Cortex of kidney (tissue), 1 donor: ENCODE data around the gene ZNF93.
"Not testable (repeated sequence)": the region's sequence is repeated elsewhere in the genome, so short reads cannot be mapped to it uniquely, and the experiment has no call there.

Experiments
- DNase-seq: peaks from one replicate; lab custom pipeline; 2025; lab: John Stamatoyannopoulos, UW

ZNF93 gene

GRCh38 chr19:19900729-19901444 lies at the start of gene ZNF93:
ZNF93 (plus strand) TSS chr19:19900946; CDS start chr19:19901089, 143 bp downstream.
- DNase-seq, result no peak

GRCh38 chr19:19851740-19852139 lies 49.0 kb upstream of the ZNF93 start:
- not testable (repeated sequence) for DNase-seq

GRCh38 chr19:19858751-19859150 lies 42.0 kb upstream of the ZNF93 start:
- DNase-seq, result no peak

DNA sequence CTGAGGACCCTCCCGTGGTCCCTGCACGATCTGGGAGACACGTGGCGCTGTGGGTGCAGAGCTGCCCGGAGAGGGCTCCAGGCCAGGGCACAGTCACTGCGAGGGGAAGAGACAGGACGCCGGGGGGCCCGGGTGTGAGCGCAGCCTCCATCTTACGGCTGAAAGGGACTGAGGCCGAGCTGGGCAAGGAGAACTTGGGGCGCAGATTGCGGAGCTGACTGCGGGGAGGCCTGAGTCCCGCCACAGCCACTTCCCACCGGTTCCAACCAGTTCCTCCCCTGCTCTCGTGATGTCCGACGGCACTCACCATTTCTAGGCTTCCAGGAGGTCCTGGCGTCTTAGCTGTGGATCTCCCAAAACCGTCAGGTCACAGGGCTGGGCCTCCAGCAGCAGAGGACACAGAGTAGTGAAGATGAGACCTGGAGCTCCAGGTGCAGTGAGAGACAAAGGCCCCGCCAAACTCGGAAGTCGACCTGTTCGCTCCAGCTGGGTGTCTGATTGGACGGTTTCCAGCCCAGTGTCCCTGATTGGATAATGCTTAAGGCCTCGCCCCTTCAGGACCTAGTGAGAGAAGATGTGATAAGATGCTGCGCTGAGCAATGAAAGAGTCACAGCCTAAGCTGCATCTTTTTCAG lies 39.9 kb upstream of the ZNF93 start:
- no peak for DNase-seq

DNA sequence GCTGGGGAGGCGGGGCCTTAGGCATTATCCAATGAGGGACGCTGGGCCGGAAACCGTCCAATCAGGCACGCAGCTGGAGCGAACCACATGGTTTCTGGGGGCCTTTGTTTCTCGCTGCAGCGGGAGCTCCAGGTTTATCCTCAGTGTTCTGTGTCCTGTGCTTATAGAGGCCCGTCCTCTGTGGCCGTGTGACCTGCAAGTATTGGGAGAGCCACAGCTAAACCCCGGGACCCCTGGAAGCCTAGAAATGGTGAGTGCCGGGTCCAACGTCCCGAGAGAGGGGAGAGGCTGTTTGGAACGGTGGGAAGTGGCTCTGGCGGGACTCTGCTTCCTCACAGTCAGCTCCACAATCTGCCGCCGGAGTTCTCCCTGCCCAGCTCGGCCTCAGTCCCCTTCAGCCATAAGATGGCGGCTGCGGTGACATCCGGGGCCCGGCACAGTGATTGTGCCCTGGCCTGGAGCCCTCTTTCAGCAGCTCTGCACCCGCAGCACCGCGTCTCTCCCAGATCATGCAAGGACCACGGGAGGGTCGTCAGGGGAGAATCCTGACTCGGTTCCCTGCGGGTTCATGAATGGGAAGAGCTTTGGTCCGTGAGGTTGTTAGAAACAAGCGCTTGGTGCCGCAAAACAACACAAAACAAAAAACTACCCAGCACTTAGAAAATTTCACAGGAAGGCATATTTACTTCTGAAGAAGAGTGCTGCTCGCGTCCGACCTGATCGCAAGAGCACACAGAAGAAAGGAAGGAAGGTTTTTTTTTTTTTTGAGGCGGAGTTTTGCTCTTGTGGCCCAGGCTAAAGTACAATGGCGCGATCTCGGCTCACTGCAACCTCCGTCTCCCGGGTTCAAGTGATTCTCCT lies 34.8 kb upstream of the ZNF93 start, which contains the start of gene ZNF253:
ZNF253 (plus strand) TSS at position 133 of the 861 bp plus-strand sequence; CDS start at position 248, 115 bp downstream.
- DNase-seq, result no peak

DNA sequence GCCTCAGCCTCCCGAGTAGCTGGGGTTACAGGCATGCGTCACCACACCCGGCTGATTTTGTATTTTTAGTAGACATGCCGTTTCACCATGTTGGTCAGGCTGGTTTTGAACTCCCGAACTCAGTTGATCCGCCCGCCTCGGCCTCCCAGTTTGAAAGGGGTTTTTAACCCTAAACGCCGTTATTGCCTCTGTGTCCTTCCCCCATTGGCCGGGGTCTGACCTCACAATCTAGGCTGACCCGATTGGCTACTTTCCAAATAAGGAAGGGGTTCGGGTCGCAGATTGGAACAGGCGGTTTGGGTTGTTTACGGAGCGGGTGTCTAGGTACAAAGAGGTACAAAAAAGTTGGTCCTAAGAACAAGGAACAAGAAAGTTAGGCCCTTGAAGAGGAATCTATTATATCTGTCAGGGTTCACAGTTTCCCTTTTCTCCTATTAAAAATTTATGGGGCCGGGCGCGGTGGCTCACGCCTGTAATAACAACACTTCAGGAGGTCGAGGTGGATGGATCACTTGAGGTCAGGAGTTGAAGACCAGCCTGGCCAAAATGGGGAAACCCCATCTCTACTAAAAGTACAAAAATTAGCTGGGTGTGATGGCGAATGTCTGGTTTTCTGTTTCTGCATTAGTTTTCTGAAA lies 34.0 kb upstream of the ZNF93 start:
- no peak for DNase-seq

DNA sequence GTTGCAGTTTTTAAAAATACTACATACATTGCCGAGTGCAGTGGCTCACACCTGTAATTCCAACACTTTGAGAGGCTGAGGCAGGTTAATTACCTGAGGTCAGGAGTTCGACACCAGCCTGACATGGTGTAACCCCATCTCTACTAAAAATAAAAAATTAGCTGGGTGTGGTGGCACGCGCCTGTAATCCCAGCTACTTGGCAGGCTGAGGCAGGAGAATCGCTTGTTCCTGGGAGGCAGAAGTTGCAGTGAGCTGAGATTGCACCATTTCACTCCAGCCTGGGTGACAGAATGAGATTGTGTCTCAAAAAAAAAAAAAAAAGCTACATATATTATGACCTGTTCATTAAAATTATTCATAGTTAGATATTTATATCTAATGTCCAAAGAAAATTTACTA lies 30.7 kb upstream of the ZNF93 start:
- DNase-seq, result not testable (repeated sequence)

- DNase-seq, result no peak
These were observed 28.8 kb upstream of the ZNF93 start for GRCh38 chr19:19871932-19872331.

DNA sequence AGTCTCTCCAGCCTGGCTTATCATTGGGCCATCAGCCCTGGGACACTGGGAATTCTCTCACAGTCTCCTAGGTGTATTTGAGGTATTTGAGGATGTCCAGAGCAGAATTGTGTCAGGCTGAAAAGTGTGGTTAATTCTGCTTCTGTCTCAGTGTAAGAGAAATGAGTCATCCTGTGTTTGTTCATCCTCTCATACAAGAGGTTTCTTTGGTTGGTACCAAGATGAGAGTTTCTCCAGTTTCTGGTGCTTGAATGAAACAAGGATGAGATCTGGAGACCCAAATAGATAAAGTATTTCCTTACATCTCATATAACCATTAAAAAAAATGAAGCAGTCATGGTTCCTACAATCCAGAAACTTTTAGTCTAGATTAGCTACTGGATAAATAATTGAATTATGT lies 27.4 kb upstream of the ZNF93 start:
- no peak for DNase-seq

- DNase-seq, result no peak
These were observed 23.0 kb upstream of the ZNF93 start for GRCh38 chr19:19877724-19878123.

- no peak for DNase-seq
These were observed 16.2 kb upstream of the ZNF93 start for GRCh38 chr19:19884583-19884982.

GRCh38 chr19:19892055-19892941 lies 8.4 kb upstream of the ZNF93 start:
- DNase-seq, result not testable (repeated sequence)

DNA sequence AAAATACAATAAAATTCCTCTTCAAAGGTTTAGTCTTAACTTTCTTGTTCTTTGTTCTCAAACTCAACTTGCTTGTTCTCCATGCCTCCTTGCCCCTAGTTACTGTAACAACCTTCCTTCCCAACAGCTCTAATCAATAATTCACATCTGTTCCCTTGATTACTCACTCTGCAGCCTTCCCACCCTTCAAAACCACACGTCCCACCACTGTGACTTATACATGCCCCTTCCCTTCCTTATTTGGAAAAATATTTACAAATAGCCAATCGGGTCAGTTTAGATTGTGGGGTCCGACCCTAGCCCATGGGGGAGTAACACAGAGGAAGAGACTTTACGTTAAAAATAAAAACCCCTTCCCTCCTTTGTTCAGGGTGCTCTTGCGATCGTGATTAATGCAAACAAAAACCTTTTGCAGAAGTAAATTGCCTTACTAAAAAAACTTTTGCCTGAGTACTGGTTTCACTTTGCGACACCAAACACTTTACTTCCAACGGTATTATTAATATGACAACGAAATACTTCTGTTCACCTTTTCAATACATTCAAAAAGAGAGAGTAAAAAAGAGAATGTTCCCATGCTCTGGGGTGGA lies 512 bp upstream of the ZNF93 start:
- no peak for DNase-seq

- DNase-seq, result not testable (repeated sequence)
These were observed 6.8 kb downstream of the ZNF93 start for GRCh38 chr19:19907551-19907950.

GRCh38 chr19:19909654-19910053 lies 8.9 kb downstream of the ZNF93 start:
- no peak for DNase-seq

DNA sequence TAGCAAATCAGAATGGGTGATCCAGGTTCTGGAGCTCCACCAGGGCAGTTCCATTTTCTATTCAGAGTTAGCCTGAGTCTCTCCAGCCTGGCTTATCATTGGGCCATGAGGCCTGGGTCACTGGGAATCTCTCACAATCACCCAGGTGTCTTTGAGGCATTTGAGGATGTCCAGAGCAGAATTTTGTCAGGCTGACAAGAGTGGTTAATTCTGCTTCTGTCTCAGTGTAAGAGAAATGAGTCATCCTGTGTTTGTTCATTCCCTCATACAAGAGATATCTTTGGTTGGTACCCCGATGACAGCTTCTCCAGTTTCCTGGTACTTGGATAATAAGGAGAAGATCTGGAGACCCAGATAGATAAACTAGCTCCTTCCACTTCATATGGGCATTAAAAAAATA lies 10.4 kb downstream of the ZNF93 start:
- no peak for DNase-seq

DNA sequence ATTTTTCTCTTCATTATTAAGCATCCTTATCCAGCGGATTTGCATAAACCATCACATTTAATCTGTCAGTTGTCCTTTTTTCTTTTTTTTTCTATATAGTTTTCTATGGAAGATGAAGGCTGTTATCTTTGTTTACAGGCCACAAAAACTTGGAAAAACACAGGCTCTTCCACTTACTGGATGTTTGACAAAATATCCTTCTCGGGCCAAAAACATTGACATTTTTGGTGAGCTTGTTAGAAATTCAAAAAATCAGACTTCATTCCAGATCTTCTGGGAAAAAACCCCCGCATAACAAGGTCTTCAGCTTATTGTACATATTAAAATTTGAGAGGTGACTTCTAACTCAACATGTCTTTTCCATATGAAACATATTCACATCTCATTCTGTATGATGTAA lies 13.8 kb downstream of the ZNF93 start:
- no peak for DNase-seq

DNA sequence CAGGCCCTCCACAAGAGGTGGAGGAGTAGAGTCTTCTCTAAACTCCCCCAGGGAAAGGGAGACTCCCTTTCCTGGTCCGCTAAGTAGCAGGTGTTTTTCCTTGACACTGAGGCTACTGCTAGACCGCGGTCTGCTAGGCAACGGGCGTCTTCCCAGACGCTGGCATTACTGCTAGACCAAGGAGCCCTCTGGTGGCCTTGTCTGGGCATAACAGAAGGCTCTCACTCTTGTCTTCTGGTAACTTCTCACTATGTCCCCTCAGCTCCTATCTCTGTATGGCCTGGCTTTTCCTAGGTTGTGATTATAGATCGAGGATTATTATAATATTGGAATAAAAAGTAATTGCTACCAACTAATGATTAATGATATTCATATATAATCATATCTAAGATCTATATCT lies 29.7 kb downstream of the ZNF93 start:
- not testable (repeated sequence) for DNase-seq

DNA sequence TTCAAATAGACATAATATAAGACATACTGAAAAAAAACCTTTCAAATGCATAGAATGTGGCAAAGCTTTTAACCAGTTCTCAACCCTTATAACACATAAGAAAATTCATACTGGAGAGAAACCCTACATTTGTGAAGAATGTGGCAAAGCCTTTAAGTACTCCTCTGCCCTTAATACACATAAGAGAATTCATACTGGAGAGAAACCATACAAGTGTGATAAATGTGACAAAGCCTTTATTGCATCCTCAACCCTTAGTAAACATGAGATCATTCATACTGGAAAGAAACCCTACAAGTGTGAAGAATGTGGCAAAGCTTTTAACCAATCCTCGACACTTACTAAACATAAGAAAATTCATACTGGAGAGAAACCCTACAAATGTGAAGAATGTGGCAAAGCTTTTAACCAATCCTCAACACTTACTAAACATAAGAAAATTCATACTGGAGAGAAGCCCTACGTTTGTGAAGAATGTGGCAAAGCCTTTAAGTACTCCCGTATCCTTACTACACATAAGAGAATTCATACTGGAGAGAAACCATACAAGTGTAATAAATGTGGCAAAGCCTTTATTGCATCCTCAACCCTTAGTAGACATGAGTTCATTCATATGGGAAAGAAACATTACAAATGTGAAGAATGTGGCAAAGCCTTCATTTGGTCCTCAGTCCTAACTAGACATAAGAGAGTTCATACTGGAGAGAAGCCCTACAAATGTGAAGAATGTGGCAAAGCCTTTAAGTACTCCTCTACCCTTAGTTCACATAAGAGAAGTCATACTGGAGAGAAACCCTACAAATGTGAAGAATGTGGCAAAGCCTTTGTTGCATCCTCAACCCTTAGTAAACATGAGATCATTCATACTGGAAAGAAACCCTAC lies 32.9 kb downstream of the ZNF93 start:
- DNase-seq, result not testable (repeated sequence)

GRCh38 chr19:19937403-19937802 lies 36.7 kb downstream of the ZNF93 start:
- no peak for DNase-seq
